HepG2 (cell line): Measurements from ENCODE around the gene CD164L2. TPM values are rescaled to one million over a fixed set of nuclear protein-coding genes. Genes with fewer than 3 reads are reported as not detected.

Experiments
- CC2D1A ChIP-seq: sonication (generic); formaldehyde crosslinking; IDR thresholded peaks from 2 replicates; pipeline ENCODE4 v1.8.1; 2023; ENCODE audit warnings: mild to moderate bottlenecking, missing genetic modification reagents
- CENPX ChIP-seq: sonication (generic); formaldehyde crosslinking; IDR thresholded peaks from 2 replicates; pipeline ENCODE4 v1.9.0; 2021; ENCODE audit warnings: mild to moderate bottlenecking, missing genetic modification reagents, moderate library complexity
- FOXA1 ChIP-seq, 2 experiments: fragments of 450-650 bp in 1 of 2; sonication (generic) in 1 of 2; formaldehyde crosslinking in 1 of 2; IDR thresholded peaks; 2 replicates each; pipeline versions ENCODE4 v1.4.0 to v1.6.1; 2016 to 2020; ENCODE audit warnings: missing genetic modification reagents in 1 of 2
- HOXA9 ChIP-seq: sonication (generic); formaldehyde crosslinking; IDR thresholded peaks from 2 replicates; pipeline ENCODE4 v1.8.1; 2022; ENCODE audit warnings: missing genetic modification reagents, mild to moderate bottlenecking, moderate library complexity, borderline replicate concordance
- KDM3A ChIP-seq: IDR thresholded peaks from 2 replicates; pipeline ENCODE4 v1.6.1; 2018; ENCODE audit warnings: low read depth, missing compliant biosample characterization
- MAFG ChIP-seq: sonication (generic); formaldehyde crosslinking; IDR thresholded peaks from 2 replicates; pipeline ENCODE4 v1.5.1; 2020; ENCODE audit warnings: mild to moderate bottlenecking, missing genetic modification reagents
- MXI1 ChIP-seq: IDR thresholded peaks from 3 replicates; pipeline ENCODE4 v1.6.1; 2012; ENCODE audit warnings: low read depth, low read length, inconsistent platforms, borderline replicate concordance
- PHF8 ChIP-seq: sonication (generic); formaldehyde crosslinking; IDR thresholded peaks from 2 replicates; pipeline ENCODE4 v1.5.0; 2020; ENCODE audit warnings: missing genetic modification reagents
- REL ChIP-seq: sonication (generic); formaldehyde crosslinking; conservative IDR thresholded peaks from 2 replicates; pipeline ENCODE4 v1.8.0; 2022; ENCODE audit warnings: mild to moderate bottlenecking, missing genetic modification reagents, moderate library complexity
- SP1 ChIP-seq, 2 experiments: fragments of 450-650 bp in 1 of 2; sonication (generic) in 1 of 2; formaldehyde crosslinking in 1 of 2; IDR thresholded peaks; 2 replicates each; pipeline versions ENCODE4 v1.4.0 to v1.6.1; 2016 to 2020; ENCODE audit warnings: missing genetic modification reagents in 1 of 2
- ZBTB7B ChIP-seq: sonication (generic); formaldehyde crosslinking; IDR thresholded peaks from 2 replicates; pipeline ENCODE4 v1.4.0; 2020; ENCODE audit warnings: missing genetic modification reagents
- ZMYM3 ChIP-seq: sonication (generic); formaldehyde crosslinking; IDR thresholded peaks from 2 replicates; pipeline ENCODE4 v1.5.1; 2020; ENCODE audit warnings: mild to moderate bottlenecking, missing genetic modification reagents
- ZMYM4 ChIP-seq: sonication (generic); formaldehyde crosslinking; IDR thresholded peaks from 2 replicates; pipeline ENCODE4 v1.8.1; 2023; ENCODE audit warnings: mild to moderate bottlenecking, missing genetic modification reagents
- ZNF10 ChIP-seq: sonication (generic); formaldehyde crosslinking; IDR thresholded peaks from 2 replicates; pipeline ENCODE4 v1.4.0; 2020; ENCODE audit warnings: mild to moderate bottlenecking, low read depth, missing genetic modification reagents, borderline replicate concordance
- ZNF317 ChIP-seq: sonication (generic); formaldehyde crosslinking; IDR thresholded peaks from 2 replicates; pipeline ENCODE4 v1.5.0; 2020; ENCODE audit warnings: mild to moderate bottlenecking, missing genetic modification reagents
- ZNF383 ChIP-seq: sonication (generic); formaldehyde crosslinking; IDR thresholded peaks from 2 replicates; pipeline ENCODE4 v1.4.0; 2020; ENCODE audit warnings: missing genetic modification reagents, mild to moderate bottlenecking, borderline replicate concordance
- ZNF570 ChIP-seq: sonication (generic); formaldehyde crosslinking; IDR thresholded peaks from 2 replicates; pipeline ENCODE4 v1.4.0; 2020; ENCODE audit warnings: mild to moderate bottlenecking, missing genetic modification reagents, borderline replicate concordance
- ZNF629 ChIP-seq: sonication (generic); formaldehyde crosslinking; conservative IDR thresholded peaks from 2 replicates; pipeline ENCODE4 v1.5.0; 2020; ENCODE audit warnings: missing genetic modification reagents
- ZSCAN25 ChIP-seq: sonication (generic); formaldehyde crosslinking; IDR thresholded peaks from 2 replicates; pipeline ENCODE4 v1.8.0; 2022; ENCODE audit warnings: mild to moderate bottlenecking, missing genetic modification reagents
- polyA plus RNA-seq, 8 experiments: library from polyadenylated mRNA; depleted of rRNA in 3 of 8; stranded (reverse) in 7 of 8; unstranded in 1 of 8; fragments of >200 nt; fragmentation: Illumina TruSeq in 4 of 8; extraction: Trizol in 4 of 8; gene quantifications; 2 replicates each; pipeline versions ENCODE4 v1.2.1 to v1.2.3, GENCODE V29; 2011 to 2016; ENCODE audit warnings: low read depth in 4 of 8, missing spikeins in 1 of 8, mixed read lengths in 1 of 8; ENCODE audit not compliant: insufficient read depth in 1 of 8
- total RNA-seq, 5 experiments: library from RNA; depleted of rRNA; stranded (reverse); fragments of >200 nt; fragmentation: Illumina TruSeq; extraction: Trizol; gene quantifications; 2 replicates each; pipeline ENCODE4 v1.2.3, GENCODE V29; 2016; ENCODE audit warnings: low read depth in 1 of 5
- TF ChIP-seq, protein P1 (sequence below), 2 experiments: sonication (generic) in 1 of 2; formaldehyde crosslinking in 1 of 2; IDR thresholded peaks; 2 replicates each; pipeline versions ENCODE4 v1.4.0 to v1.6.1; 2018 to 2020; ENCODE audit warnings: missing genetic modification reagents in 2 of 2, borderline replicate concordance in 1 of 2, low read depth in 1 of 2, mild to moderate bottlenecking in 1 of 2, missing biosample characterization in 1 of 2
- TF ChIP-seq, protein P2 (sequence below): sonication (generic); formaldehyde crosslinking; IDR thresholded peaks from 2 replicates; pipeline ENCODE4 v1.5.0; 2020; ENCODE audit warnings: mild to moderate bottlenecking, low read depth, missing genetic modification reagents, borderline replicate concordance
- TF ChIP-seq, protein P3 (sequence below): sonication (generic); formaldehyde crosslinking; IDR thresholded peaks from 2 replicates; pipeline ENCODE4 v1.4.0; 2020; ENCODE audit warnings: mild to moderate bottlenecking, missing genetic modification reagents
- TF ChIP-seq, protein P4 (sequence below): IDR thresholded peaks from 2 replicates; pipeline ENCODE4 v1.6.1; 2016; ENCODE audit warnings: mild to moderate bottlenecking

Gene CD164L2
- total and polyA plus RNA-seq, 2 of the 13 experiments (the other 11 are each of a cell fraction or from before 2014, with no cell fraction given) = not detected

DNA sequence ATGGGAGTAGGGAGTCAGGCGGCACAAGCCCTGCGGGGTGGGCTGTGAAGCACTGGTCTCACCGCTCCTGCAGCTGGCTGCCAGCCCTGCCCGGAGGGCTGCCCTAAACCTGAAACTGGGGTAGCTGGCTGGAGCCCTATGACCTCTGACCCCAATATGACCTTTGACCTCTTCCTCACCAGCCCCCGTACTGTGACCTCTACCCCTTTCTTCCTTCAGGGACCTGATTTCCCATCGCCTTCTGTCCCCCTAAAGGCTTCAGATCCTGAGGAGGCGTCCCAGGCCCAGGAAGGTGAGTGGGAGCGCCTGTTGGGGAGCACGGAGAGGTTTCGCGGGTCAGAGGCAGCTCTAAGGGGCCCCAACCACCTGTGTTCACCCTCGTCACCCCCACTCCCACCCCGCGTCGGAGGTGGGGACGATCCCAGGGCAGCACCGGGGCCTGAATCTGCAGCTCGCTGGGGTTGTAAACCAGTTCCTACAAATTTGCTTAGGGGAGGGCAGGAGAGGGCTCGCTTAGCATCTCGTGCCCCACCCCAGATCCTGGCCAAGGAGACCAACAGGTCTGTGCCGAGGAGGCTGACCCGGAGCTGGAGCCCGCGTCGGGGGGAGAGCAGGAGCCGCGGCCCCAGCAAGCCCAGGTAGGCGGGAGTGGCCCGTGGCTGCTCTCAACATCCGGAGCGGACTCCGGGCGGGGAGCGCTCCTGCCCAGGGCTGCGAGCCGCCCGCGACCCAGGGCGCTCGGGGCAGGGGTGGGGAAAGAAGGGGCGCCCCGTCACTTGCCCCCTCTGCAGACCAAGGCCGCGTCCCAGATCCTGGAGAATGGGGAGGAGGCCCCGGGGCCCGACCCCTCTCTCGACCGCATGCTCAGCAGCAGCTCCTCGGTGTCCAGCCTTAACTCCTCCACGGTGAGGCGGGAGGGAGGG lies 34.0 kb downstream of the CD164L2 start (continued):
- TF ChIP-seq ZNF10 (CRISPR knock-in tag) = no peak
- no peak for TF ChIP-seq ZNF570 (CRISPR knock-in tag)
- TF ChIP-seq CC2D1A (CRISPR knock-in tag) = no peak
- TF ChIP-seq HOXA9 (CRISPR knock-in tag) = no peak
- no peak for TF ChIP-seq MXI1
- peak; percentile 65 for TF ChIP-seq ZSCAN25 (CRISPR knock-in tag)
- TF ChIP-seq, protein P1, sequence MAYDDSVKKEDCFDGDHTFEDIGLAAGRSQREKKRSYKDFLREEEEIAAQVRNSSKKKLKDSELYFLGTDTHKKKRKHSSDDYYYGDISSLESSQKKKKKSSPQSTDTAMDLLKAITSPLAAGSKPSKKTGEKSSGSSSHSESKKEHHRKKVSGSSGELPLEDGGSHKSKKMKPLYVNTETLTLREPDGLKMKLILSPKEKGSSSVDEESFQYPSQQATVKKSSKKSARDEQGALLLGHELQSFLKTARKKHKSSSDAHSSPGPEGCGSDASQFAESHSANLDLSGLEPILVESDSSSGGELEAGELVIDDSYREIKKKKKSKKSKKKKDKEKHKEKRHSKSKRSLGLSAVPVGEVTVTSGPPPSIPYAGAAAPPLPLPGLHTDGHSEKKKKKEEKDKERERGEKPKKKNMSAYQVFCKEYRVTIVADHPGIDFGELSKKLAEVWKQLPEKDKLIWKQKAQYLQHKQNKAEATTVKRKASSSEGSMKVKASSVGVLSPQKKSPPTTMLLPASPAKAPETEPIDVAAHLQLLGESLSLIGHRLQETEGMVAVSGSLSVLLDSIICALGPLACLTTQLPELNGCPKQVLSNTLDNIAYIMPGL (CRISPR knock-in tag; IDR thresholded peaks at IDR 0.05; ENCODE audit: borderline replicate concordance in 1 of 2, low read depth in 1 of 2) = peak; percentile 37 to 61; a peak in 1 of 4 replicates
- TF ChIP-seq KDM3A (CRISPR knock-in tag) = no peak
- TF ChIP-seq, protein P2, sequence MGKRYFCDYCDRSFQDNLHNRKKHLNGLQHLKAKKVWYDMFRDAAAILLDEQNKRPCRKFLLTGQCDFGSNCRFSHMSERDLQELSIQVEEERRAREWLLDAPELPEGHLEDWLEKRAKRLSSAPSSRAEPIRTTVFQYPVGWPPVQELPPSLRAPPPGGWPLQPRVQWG (CRISPR knock-in tag) = no peak
- TF ChIP-seq ZNF383 (CRISPR knock-in tag) = no peak
- TF ChIP-seq ZMYM4 (CRISPR knock-in tag) = no peak; the same call in 1 of the 2 replicates
- TF ChIP-seq ZNF317 (CRISPR knock-in tag) = no peak
- TF ChIP-seq ZBTB7B (CRISPR knock-in tag) = no peak
- TF ChIP-seq, protein P3, sequence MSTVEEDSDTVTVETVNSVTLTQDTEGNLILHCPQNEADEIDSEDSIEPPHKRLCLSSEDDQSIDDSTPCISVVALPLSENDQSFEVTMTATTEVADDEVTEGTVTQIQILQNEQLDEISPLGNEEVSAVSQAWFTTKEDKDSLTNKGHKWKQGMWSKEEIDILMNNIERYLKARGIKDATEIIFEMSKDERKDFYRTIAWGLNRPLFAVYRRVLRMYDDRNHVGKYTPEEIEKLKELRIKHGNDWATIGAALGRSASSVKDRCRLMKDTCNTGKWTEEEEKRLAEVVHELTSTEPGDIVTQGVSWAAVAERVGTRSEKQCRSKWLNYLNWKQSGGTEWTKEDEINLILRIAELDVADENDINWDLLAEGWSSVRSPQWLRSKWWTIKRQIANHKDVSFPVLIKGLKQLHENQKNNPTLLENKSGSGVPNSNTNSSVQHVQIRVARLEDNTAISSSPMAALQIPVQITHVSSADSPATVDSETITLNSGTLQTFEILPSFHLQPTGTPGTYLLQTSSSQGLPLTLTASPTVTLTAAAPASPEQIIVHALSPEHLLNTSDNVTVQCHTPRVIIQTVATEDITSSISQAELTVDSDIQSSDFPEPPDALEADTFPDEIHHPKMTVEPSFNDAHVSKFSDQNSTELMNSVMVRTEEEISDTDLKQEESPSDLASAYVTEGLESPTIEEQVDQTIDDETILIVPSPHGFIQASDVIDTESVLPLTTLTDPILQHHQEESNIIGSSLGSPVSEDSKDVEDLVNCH (CRISPR knock-in tag) = no peak
- peak; percentile 36; the same call in 1 of the 2 replicates for TF ChIP-seq PHF8 (CRISPR knock-in tag)
- TF ChIP-seq MAFG (CRISPR knock-in tag) = no peak
- TF ChIP-seq FOXA1 (IDR thresholded peaks at IDR 0.05) = no peak
- TF ChIP-seq FOXA1 (CRISPR knock-in tag; IDR thresholded peaks at IDR 0.05) = no peak
- TF ChIP-seq, protein P4, sequence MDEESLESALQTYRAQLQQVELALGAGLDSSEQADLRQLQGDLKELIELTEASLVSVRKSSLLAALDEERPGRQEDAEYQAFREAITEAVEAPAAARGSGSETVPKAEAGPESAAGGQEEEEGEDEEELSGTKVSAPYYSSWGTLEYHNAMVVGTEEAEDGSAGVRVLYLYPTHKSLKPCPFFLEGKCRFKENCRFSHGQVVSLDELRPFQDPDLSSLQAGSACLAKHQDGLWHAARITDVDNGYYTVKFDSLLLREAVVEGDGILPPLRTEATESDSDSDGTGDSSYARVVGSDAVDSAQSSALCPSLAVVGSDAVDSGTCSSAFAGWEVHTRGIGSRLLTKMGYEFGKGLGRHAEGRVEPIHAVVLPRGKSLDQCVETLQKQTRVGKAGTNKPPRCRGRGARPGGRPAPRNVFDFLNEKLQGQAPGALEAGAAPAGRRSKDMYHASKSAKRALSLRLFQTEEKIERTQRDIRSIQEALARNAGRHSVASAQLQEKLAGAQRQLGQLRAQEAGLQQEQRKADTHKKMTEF = 0 out of 2 replicates have a peak, but pooled peaks have one; percentile 43
- TF ChIP-seq SP1 (IDR thresholded peaks at IDR 0.05) = no peak
- peak; percentile 33; the same call in 1 of the 2 replicates for TF ChIP-seq SP1 (CRISPR knock-in tag; IDR thresholded peaks at IDR 0.05)
- TF ChIP-seq REL (CRISPR knock-in tag) = no peak
- no peak for TF ChIP-seq ZNF629 (CRISPR knock-in tag)
- TF ChIP-seq ZMYM3 (CRISPR knock-in tag) = peak; percentile 48; the same call in 1 of the 2 replicates
- TF ChIP-seq CENPX (CRISPR knock-in tag) = no peak
